A673 (cell line): ENCODE data around the gene DUSP3. TPM values are rescaled to one million over a fixed set of nuclear protein-coding genes. Genes with fewer than 3 reads are reported as not detected.

Source experiments
- BruUV-seq: library from RNA; stranded (reverse); fragments of 400-500 nt; replicated peaks from 2 replicates; lab custom pipeline; 2021; lab: Mats Ljungman, UMichigan
- CTCF ChIA-PET: fragments of 300-600 bp; sonication (Branson Sonifier 250); formaldehyde crosslinking; loops from one replicate; lab custom pipeline; 2022; ENCODE audit warnings: antibody characterized with exemption; lab: Charles Lee
- POLR2A ChIA-PET: fragments of 300-600 bp; sonication (Branson Sonifier 250); formaldehyde crosslinking; loops from one replicate; lab custom pipeline; 2022; ENCODE audit warnings: antibody characterized with exemption; ENCODE audit not compliant: low non-redundant PET; lab: Charles Lee
- DNase-seq: peaks from one replicate; pipeline ENCODE4 v3.0.0-alpha.2; 2015; ENCODE audit warnings: low spot score
- H3K27ac ChIP-seq: fragments of 200-600 bp; sonication (generic); 2 replicates; pipeline ENCODE4 v1.5.1; 2016; ENCODE audit warnings: mixed run types, low read depth, mild to moderate bottlenecking, mixed read lengths, antibody characterized with exemption, low read length; ENCODE audit not compliant: poor library complexity, severe bottlenecking
- H3K27me3 ChIP-seq: fragments of 200-600 bp; sonication (generic); replicated peaks from 2 replicates; pipeline ENCODE4 v1.6.1; 2017; ENCODE audit warnings: mixed run types, low read depth, mild to moderate bottlenecking, mixed read lengths, antibody characterized with exemption, low read length; ENCODE audit not compliant: insufficient read depth, poor library complexity
- H3K36me3 ChIP-seq: fragments of 200-600 bp; sonication (generic); 2 replicates; pipeline ENCODE4 v1.6.1; 2016; ENCODE audit warnings: mixed run types, mild to moderate bottlenecking, mixed read lengths, antibody characterized with exemption, low read length; ENCODE audit not compliant: insufficient read depth, poor library complexity, severe bottlenecking
- H3K4me1 ChIP-seq: fragments of 200-600 bp; sonication (generic); 2 replicates; pipeline ENCODE4 v1.6.1; 2017; ENCODE audit warnings: mixed run types, mild to moderate bottlenecking, mixed read lengths, antibody characterized with exemption, low read length; ENCODE audit not compliant: insufficient read depth, poor library complexity, severe bottlenecking
- H3K4me3 ChIP-seq: fragments of 200-600 bp; sonication (generic); 2 replicates; pipeline ENCODE4 v1.5.1; 2016; ENCODE audit warnings: low read depth, mixed run types, mild to moderate bottlenecking, mixed read lengths, low read length; ENCODE audit not compliant: poor library complexity, severe bottlenecking
- H3K9me3 ChIP-seq: fragments of 200-600 bp; sonication (generic); 2 replicates; pipeline ENCODE4 v1.6.1; 2016; ENCODE audit warnings: mixed run types, low read depth, mild to moderate bottlenecking, mixed read lengths, antibody characterized with exemption, low read length; ENCODE audit not compliant: poor library complexity, severe bottlenecking
- EZH2 ChIP-seq: fragments of 200-600 bp; sonication (generic); IDR thresholded peaks from 2 replicates; pipeline ENCODE4 v1.6.1; 2017; ENCODE audit warnings: borderline replicate concordance, low read depth, mild to moderate bottlenecking, mixed read lengths, antibody characterized with exemption, low read length; ENCODE audit not compliant: poor library complexity, severe bottlenecking
- intact Hi-C: fragments of 100-400 bp; cut with micrococcal nuclease; formaldehyde crosslinking; loops from one replicate; pipeline ENCODE4 v1.10.0; 2022; ENCODE audit not compliant: unreplicated experiment
- total RNA-seq: library from RNA; stranded (reverse); gene quantifications from 2 replicates; pipeline ENCODE4 v1.2.3, GENCODE V29; 2021
- TF ChIP-seq, protein P1 (sequence below): fragments of 300-800, 200-600 bp; sonication (generic); conservative IDR thresholded peaks from 2 replicates; pipeline ENCODE4 v1.5.1; 2017; ENCODE audit warnings: low read depth, mild to moderate bottlenecking, antibody characterized with exemption, low read length, moderate library complexity, mixed read lengths

DUSP3 gene
- total RNA-seq, 1 experiment from 2014 or later = 22.9 TPM

DNA sequence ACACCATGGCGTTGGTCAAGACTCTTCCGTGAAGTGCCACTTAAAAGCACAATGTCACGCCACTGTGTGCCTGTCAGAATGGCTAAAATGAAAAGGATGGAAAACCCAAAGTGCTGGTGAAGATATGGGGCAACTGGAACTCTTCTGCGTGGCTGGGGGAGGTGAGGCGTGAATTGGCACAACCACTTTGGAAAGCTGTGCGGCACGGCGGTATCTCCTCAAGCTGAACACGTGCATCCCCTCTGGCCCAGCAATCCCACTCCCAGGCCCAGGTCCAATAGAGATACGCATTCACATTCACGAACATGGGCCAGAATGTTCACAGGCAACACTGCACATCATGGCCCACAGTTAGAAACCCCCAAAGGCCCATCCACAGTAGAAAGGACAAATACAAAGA lies 8.9 kb downstream of the DUSP3 start:
- Histone ChIP-seq H3K9me3 (no peaks in the 10 kb centered on the region), H3K36me3 (no peaks in the 10 kb centered on the region), H3K27ac (no peak overlapping the region), H3K27me3 (no peaks in the 10 kb centered on the region), H3K4me1 (no peaks in the 10 kb centered on the region), H3K4me3 (no peak overlapping the region)
- intact Hi-C loops = no loop called here
- no peak for DNase-seq
- TF ChIP-seq, protein P1, sequence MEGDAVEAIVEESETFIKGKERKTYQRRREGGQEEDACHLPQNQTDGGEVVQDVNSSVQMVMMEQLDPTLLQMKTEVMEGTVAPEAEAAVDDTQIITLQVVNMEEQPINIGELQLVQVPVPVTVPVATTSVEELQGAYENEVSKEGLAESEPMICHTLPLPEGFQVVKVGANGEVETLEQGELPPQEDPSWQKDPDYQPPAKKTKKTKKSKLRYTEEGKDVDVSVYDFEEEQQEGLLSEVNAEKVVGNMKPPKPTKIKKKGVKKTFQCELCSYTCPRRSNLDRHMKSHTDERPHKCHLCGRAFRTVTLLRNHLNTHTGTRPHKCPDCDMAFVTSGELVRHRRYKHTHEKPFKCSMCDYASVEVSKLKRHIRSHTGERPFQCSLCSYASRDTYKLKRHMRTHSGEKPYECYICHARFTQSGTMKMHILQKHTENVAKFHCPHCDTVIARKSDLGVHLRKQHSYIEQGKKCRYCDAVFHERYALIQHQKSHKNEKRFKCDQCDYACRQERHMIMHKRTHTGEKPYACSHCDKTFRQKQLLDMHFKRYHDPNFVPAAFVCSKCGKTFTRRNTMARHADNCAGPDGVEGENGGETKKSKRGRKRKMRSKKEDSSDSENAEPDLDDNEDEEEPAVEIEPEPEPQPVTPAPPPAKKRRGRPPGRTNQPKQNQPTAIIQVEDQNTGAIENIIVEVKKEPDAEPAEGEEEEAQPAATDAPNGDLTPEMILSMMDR = no peak
- no peak for TF ChIP-seq EZH2
- ChIA-PET CTCF (no interaction called here), POLR2A (no interaction called here)
- no TSS peak for BruUV-seq

DNA sequence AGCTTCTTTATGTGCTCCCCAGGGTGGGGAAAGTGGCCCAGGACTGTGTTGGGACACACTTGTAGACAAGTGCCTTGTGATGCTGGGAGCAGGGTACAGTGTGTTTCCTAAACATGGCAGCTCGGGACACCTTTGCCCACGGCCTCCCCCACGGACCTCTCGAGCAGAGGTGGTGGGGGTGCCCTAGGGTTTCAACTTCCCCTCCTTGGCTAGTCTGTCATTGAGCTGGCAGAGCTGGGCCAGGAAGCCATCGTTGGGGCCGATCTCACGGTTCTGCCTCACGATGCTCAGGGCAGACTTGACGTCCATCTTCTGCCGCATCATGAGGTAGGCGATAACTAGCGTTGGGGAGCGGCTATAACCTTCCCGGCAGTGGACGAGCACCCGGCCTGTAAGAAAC lies 9.4 kb downstream of the DUSP3 start:
- POLR2A ChIA-PET = no interaction called here
- Histone ChIP-seq H3K27me3 (no peaks in the 10 kb centered on the region), H3K9me3 (no peaks in the 10 kb centered on the region), H3K36me3 (no peaks in the 10 kb centered on the region), H3K4me1 (no peaks in the 10 kb centered on the region), H3K4me3 (no peak overlapping the region), H3K27ac (no peak overlapping the region)
- intact Hi-C loops = no loop called here
- CTCF ChIA-PET = no interaction called here
- no peak for DNase-seq
- BruUV-seq = no TSS peak
- TF ChIP-seq, protein P1 = no peak
- TF ChIP-seq EZH2 = no peak

DNA sequence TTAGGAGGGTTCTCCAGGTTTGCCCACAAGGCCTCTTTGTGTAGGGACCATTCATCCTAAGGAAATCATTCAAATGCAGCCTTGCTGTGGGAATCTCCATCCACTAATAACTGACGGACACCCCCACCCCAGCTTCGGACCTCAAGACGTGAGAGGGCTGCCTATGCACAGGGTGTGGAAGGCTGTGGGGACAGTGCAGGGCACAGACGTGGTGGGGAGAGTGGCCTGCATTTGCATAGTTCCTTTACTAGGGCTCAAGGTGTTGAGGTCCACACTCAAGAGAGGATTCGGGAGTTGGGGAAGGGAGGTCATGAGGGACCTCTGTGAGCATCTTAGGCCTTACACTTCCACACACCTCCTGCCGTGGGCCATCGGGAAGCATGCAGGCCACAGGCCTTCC lies 9.8 kb downstream of the DUSP3 start:
- Histone ChIP-seq H3K4me3 (no peak overlapping the region), H3K27ac (no peak overlapping the region), H3K4me1 (no peaks in the 10 kb centered on the region), H3K36me3 (no peaks in the 10 kb centered on the region), H3K27me3 (no peaks in the 10 kb centered on the region), H3K9me3 (no peaks in the 10 kb centered on the region)
- no peak for TF ChIP-seq EZH2
- TF ChIP-seq, protein P1 = no peak
- intact Hi-C loops = no loop called here
- ChIA-PET POLR2A (no interaction called here), CTCF (no interaction called here)
- DNase-seq = no peak
- BruUV-seq = no TSS peak
